Effector memory CD4-positive, alpha-beta T cell (primary cell): ENCODE results near the gene NAT8L.

Experiments used
- DNase-seq, 3 donors: peaks; one replicate each; pipeline ENCODE4 v3.0.0-alpha.2; 2020
- H3K27ac ChIP-seq: 2 replicates; pipeline ENCODE4 v1.7.0; 2013; ENCODE audit warnings: mild to moderate bottlenecking, low read length, moderate library complexity; ENCODE audit not compliant: insufficient read depth, poor library complexity, severe bottlenecking
- H3K27me3 ChIP-seq: replicated peaks from 2 replicates; pipeline ENCODE4 v1.7.0; 2013; ENCODE audit warnings: mild to moderate bottlenecking, low read length; ENCODE audit not compliant: insufficient read depth, control insufficient read depth, poor library complexity, severe bottlenecking
- H3K36me3 ChIP-seq: 2 replicates; pipeline ENCODE4 v1.7.0; 2013; ENCODE audit warnings: mild to moderate bottlenecking, low read length, moderate library complexity; ENCODE audit not compliant: control insufficient read depth, insufficient read depth
- H3K4me1 ChIP-seq: 2 replicates; pipeline ENCODE4 v1.7.0; 2013; ENCODE audit warnings: low read length, mild to moderate bottlenecking; ENCODE audit not compliant: control insufficient read depth, insufficient read depth, poor library complexity, severe bottlenecking
- H3K4me3 ChIP-seq: 2 replicates; pipeline ENCODE4 v1.7.0; 2013; ENCODE audit warnings: low read length, low read depth, mild to moderate bottlenecking; ENCODE audit not compliant: insufficient read depth, poor library complexity, severe bottlenecking
- H3K9me3 ChIP-seq: 2 replicates; pipeline ENCODE4 v1.7.0; 2013; ENCODE audit warnings: mild to moderate bottlenecking, low read length, moderate library complexity; ENCODE audit not compliant: control insufficient read depth

The NAT8L gene

GRCh38 chr4:2083116-2083825 lies 24.1 kb downstream of the NAT8L start:
- H3K27me3 ChIP-seq: no peaks in the 10 kb centered on the region

GRCh38 chr4:2083826-2084160 lies 24.7 kb downstream of the NAT8L start:
- H3K36me3 ChIP-seq: no peaks in the 10 kb centered on the region
- H3K27ac ChIP-seq: no peak overlapping the region
- no peaks in the 10 kb centered on the region for H3K9me3 ChIP-seq
- DNase-seq: no peak
- H3K27me3 ChIP-seq: no peaks in the 10 kb centered on the region
- H3K4me1 ChIP-seq: no peaks in the 10 kb centered on the region
- H3K4me3 ChIP-seq: no peak overlapping the region

More at GRCh38 chr4:2083116-2083825, 24.1 kb downstream of the NAT8L start:
- no peaks in the 10 kb centered on the region for H3K36me3 ChIP-seq
- H3K4me3 ChIP-seq: no peak overlapping the region
- no peak for DNase-seq
- H3K4me1 ChIP-seq: no peaks in the 10 kb centered on the region
- no peaks in the 10 kb centered on the region for H3K9me3 ChIP-seq
- no peak overlapping the region for H3K27ac ChIP-seq

GRCh38 chr4:2084316-2084715 lies 25.2 kb downstream of the NAT8L start:
- H3K9me3 ChIP-seq: no peaks in the 10 kb centered on the region
- H3K4me3 ChIP-seq: no peak overlapping the region
- H3K4me1 ChIP-seq: no peaks in the 10 kb centered on the region
- DNase-seq: no peak
- no peaks in the 10 kb centered on the region for H3K27me3 ChIP-seq
- no peaks in the 10 kb centered on the region for H3K36me3 ChIP-seq
- H3K27ac ChIP-seq: no peak overlapping the region

GRCh38 chr4:2085496-2085901 lies 26.4 kb downstream of the NAT8L start:
- no peak overlapping the region for H3K4me3 ChIP-seq
- H3K27ac ChIP-seq: no peak overlapping the region
- H3K36me3 ChIP-seq: no peaks in the 10 kb centered on the region
- H3K9me3 ChIP-seq: no peaks in the 10 kb centered on the region
- H3K4me1 ChIP-seq: no peaks in the 10 kb centered on the region
- H3K27me3 ChIP-seq: no peaks in the 10 kb centered on the region
- DNase-seq: no peak

GRCh38 chr4:2087170-2087569 lies 28.0 kb downstream of the NAT8L start:
- no peak for DNase-seq
- Histone ChIP-seq H3K4me1 (no peaks in the 10 kb centered on the region), H3K9me3 (no peaks in the 10 kb centered on the region), H3K27ac (no peak overlapping the region), H3K4me3 (no peak overlapping the region), H3K27me3 (no peaks in the 10 kb centered on the region), H3K36me3 (no peaks in the 10 kb centered on the region)

- H3K36me3 ChIP-seq: no peaks in the 10 kb centered on the region
- H3K4me3 ChIP-seq: no peak overlapping the region
- H3K27me3 ChIP-seq: no peaks in the 10 kb centered on the region
- H3K27ac ChIP-seq: no peak overlapping the region
- H3K4me1 ChIP-seq: no peaks in the 10 kb centered on the region
- DNase-seq: no peak
- H3K9me3 ChIP-seq: no peaks in the 10 kb centered on the region
Observed at GRCh38 chr4:2089222-2089621, 30.1 kb downstream of the NAT8L start.

GRCh38 chr4:2090642-2091041 lies 31.5 kb downstream of the NAT8L start:
- no peak for DNase-seq
- no peak overlapping the region for H3K27ac ChIP-seq
- H3K36me3 ChIP-seq: no peaks in the 10 kb centered on the region
- H3K4me1 ChIP-seq: no peaks in the 10 kb centered on the region
- no peak overlapping the region for H3K4me3 ChIP-seq
- H3K27me3 ChIP-seq: no peaks in the 10 kb centered on the region
- H3K9me3 ChIP-seq: no peaks in the 10 kb centered on the region

GRCh38 chr4:2091990-2092668 lies 33.0 kb downstream of the NAT8L start:
- Histone ChIP-seq H3K27ac (no peak overlapping the region), H3K9me3 (peaks cover 6% of the 10 kb centered on the region), H3K4me1 (no peaks in the 10 kb centered on the region), H3K27me3 (no peaks in the 10 kb centered on the region), H3K4me3 (no peak overlapping the region), H3K36me3 (no peaks in the 10 kb centered on the region)
- DNase-seq: no peak

- no peak overlapping the region for H3K4me3 ChIP-seq
- H3K36me3 ChIP-seq: no peaks in the 10 kb centered on the region
- H3K27ac ChIP-seq: no peak overlapping the region
- H3K4me1 ChIP-seq: no peaks in the 10 kb centered on the region
- H3K9me3 ChIP-seq: peaks cover 6% of the 10 kb centered on the region
- no peaks in the 10 kb centered on the region for H3K27me3 ChIP-seq
- no peak for DNase-seq
Observed at GRCh38 chr4:2092669-2093053, 33.5 kb downstream of the NAT8L start.

GRCh38 chr4:2093265-2093664 lies 34.1 kb downstream of the NAT8L start:
- Histone ChIP-seq H3K4me3 (no peak overlapping the region), H3K9me3 (peaks cover 6% of the 10 kb centered on the region)
- no peak for DNase-seq

More at GRCh38 chr4:2093265-2093664, 34.1 kb downstream of the NAT8L start:
- Histone ChIP-seq H3K4me1 (no peaks in the 10 kb centered on the region), H3K36me3 (no peaks in the 10 kb centered on the region), H3K27me3 (no peaks in the 10 kb centered on the region), H3K27ac (no peak overlapping the region)
